Activated CD4-positive, alpha-beta T cell treated with anti-CD3 and anti-CD28 coated beads for 24 hours (primary cell): ENCODE results near the gene PELI3.
A peak's percentile ranks its signal among the peaks of the same experiment; 100 is the strongest.
"Not testable (repeated sequence)": the region's sequence is repeated elsewhere in the genome, so short reads cannot be mapped to it uniquely, and the experiment has no call there.

Experiments
- DNase-seq, 2 donors: peaks; one replicate each; pipeline ENCODE4 v3.0.0-alpha.2; 2020; ENCODE audit warnings: low read depth in 2 of 2

PELI3 gene

GRCh38 chr11:66466225-66467033 is at the start of gene PELI3:
PELI3 (plus strand) TSS chr11:66466905; CDS start chr11:66468129, 1,224 bp downstream.
- DNase-seq = peak; percentile 89 to 96

GRCh38 chr11:66417000-66417399 is 49.7 kb upstream of the PELI3 start:
- DNase-seq = peak; percentile 11 to 30

GRCh38 chr11:66418168-66418985 is 48.3 kb upstream of the PELI3 start:
- DNase-seq = peak; percentile 52 to 65

GRCh38 chr11:66418986-66419308 is 47.8 kb upstream of the PELI3 start:
- DNase-seq = no peak

- DNase-seq = no peak
These were observed 46.9 kb upstream of the PELI3 start for GRCh38 chr11:66419825-66420224.

GRCh38 chr11:66420671-66421476 is 45.8 kb upstream of the PELI3 start, which contains the start of gene NPAS4:
NPAS4 (plus strand) TSS chr11:66421035; CDS start chr11:66421180, 145 bp downstream.
- no peak for DNase-seq

GRCh38 chr11:66421492-66422205 is 45.1 kb upstream of the PELI3 start:
- DNase-seq = peak; percentile 79 to 84

- no peak for DNase-seq
These were observed 40.4 kb upstream of the PELI3 start for GRCh38 chr11:66426314-66426713.

GRCh38 chr11:66428933-66429332 is 37.8 kb upstream of the PELI3 start:
- no peak for DNase-seq

GRCh38 chr11:66429983-66430602 is 36.6 kb upstream of the PELI3 start:
- DNase-seq = peak; percentile 65 to 79

GRCh38 chr11:66431287-66431686 is 35.4 kb upstream of the PELI3 start:
- not testable (repeated sequence) for DNase-seq

- DNase-seq = not testable (repeated sequence)
These were observed 34.8 kb upstream of the PELI3 start for GRCh38 chr11:66431871-66432329.

- DNase-seq = no peak
These were observed 34.1 kb upstream of the PELI3 start for GRCh38 chr11:66432597-66432996.

GRCh38 chr11:66437979-66438503 is 28.7 kb upstream of the PELI3 start:
- no peak for DNase-seq

- peak; percentile 77 to 88 for DNase-seq
These were observed 27.9 kb upstream of the PELI3 start, which contains the start of gene MRPL11 for GRCh38 chr11:66438504-66439466. MRPL11 (minus strand) TSS chr11:66438848; CDS start chr11:66438754, 94 bp downstream.

- not testable (repeated sequence) for DNase-seq
These were observed 26.4 kb upstream of the PELI3 start for GRCh38 chr11:66440101-66440939.

- DNase-seq = not testable (repeated sequence)
These were observed 25.8 kb upstream of the PELI3 start for GRCh38 chr11:66440940-66441282.

- DNase-seq = no peak
These were observed 23.1 kb upstream of the PELI3 start for GRCh38 chr11:66443602-66444001.
